Prostate gland (tissue), 2 donors: ENCODE data around the gene ZBTB7C.

Source experiments
- POLR2A ChIP-seq: fragments of 450-650 bp; IDR thresholded peaks from one replicate; pipeline ENCODE4 v1.6.1; 2016; ENCODE audit warnings: antibody characterized with exemption, mild to moderate bottlenecking
- POLR2AphosphoS5 ChIP-seq: sonication (generic); formaldehyde crosslinking; IDR thresholded peaks from one replicate; pipeline ENCODE4 v1.6.1; 2017; ENCODE audit warnings: antibody characterized with exemption
- TF ChIP-seq, protein P1 (sequence below), 4 experiments: fragments of 200-600 bp in 2 of 4; fragments of 450-650 bp in 2 of 4; sonication (generic) in 2 of 4; IDR thresholded peaks; 1 replicate in 3 of 4; 2 replicates in 1 of 4; pipeline ENCODE4 v1.5.1; 2016 to 2019; ENCODE audit warnings: antibody characterized with exemption in 4 of 4, mild to moderate bottlenecking in 2 of 4, moderate library complexity in 2 of 4

DNA sequence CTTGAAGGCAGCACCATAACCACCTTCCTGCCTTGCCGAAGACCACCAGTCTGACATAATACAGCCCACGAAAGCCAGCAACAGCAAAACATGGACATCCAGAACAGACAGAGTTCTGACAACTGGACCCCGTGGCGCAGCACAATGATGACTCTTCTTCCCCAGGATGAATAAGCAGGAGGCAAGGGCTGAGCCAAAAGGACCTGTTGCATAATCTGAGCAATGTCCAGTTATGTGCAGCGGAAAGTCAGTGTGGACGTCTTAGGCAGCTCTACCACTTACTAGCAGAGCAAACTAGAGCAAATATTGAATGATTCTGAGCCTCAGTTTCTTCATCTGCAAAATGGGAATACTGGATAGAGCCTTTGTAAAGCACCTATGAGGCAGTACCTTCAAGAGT, 225.1 kb downstream of the ZBTB7C start:
- TF ChIP-seq POLR2A: no peak
- no peak for TF ChIP-seq POLR2AphosphoS5
- TF ChIP-seq, protein P1, sequence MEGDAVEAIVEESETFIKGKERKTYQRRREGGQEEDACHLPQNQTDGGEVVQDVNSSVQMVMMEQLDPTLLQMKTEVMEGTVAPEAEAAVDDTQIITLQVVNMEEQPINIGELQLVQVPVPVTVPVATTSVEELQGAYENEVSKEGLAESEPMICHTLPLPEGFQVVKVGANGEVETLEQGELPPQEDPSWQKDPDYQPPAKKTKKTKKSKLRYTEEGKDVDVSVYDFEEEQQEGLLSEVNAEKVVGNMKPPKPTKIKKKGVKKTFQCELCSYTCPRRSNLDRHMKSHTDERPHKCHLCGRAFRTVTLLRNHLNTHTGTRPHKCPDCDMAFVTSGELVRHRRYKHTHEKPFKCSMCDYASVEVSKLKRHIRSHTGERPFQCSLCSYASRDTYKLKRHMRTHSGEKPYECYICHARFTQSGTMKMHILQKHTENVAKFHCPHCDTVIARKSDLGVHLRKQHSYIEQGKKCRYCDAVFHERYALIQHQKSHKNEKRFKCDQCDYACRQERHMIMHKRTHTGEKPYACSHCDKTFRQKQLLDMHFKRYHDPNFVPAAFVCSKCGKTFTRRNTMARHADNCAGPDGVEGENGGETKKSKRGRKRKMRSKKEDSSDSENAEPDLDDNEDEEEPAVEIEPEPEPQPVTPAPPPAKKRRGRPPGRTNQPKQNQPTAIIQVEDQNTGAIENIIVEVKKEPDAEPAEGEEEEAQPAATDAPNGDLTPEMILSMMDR (IDR thresholded peaks at IDR 0.05): no peak
